Skeletal muscle satellite cell (primary cell): Measurements from ENCODE around the gene NDUFS7.
A peak's percentile ranks its signal among the peaks of the same experiment; 100 is the strongest.

Experiments
- H3K27me3 ChIP-seq: 2 replicates; pipeline ENCODE4 v1.7.0; 2013; ENCODE audit warnings: low read length; ENCODE audit not compliant: control insufficient read depth, insufficient read depth
- H3K36me3 ChIP-seq: 2 replicates; pipeline ENCODE4 v1.7.0; 2013; ENCODE audit warnings: mild to moderate bottlenecking, control low read depth, low read length; ENCODE audit not compliant: insufficient read depth
- H3K4me1 ChIP-seq: 2 replicates; pipeline ENCODE4 v1.7.0; 2013; ENCODE audit warnings: low read length; ENCODE audit not compliant: control insufficient read depth, insufficient read depth
- H3K4me2 ChIP-seq: 2 replicates; pipeline ENCODE4 v1.7.0; 2013; ENCODE audit warnings: mild to moderate bottlenecking, low read length
- H3K4me3 ChIP-seq: 2 replicates; pipeline ENCODE4 v1.7.0; 2013; ENCODE audit warnings: low read length
- H3K9ac ChIP-seq: 2 replicates; pipeline ENCODE4 v1.7.0; 2013; ENCODE audit warnings: mild to moderate bottlenecking, low read depth, low read length, moderate library complexity
- H3K9me3 ChIP-seq: replicated peaks from 2 replicates; pipeline ENCODE4 v1.7.0; 2013; ENCODE audit warnings: mild to moderate bottlenecking, control low read depth, low read length

NDUFS7 gene

GRCh38 chr19:1441677-1442438, 58.2 kb downstream of the NDUFS7 start:
- Histone ChIP-seq H3K4me3 (no peak overlapping the region), H3K9ac (peak overlapping the region; percentile 14), H3K4me1 (peaks cover 30% of the 10 kb centered on the region), H3K27me3 (peaks cover 6% of the 10 kb centered on the region), H3K4me2 (no peak overlapping the region), H3K36me3 (peaks cover 40% of the 10 kb centered on the region), H3K9me3 (no peaks in the 10 kb centered on the region)
